IPS-11a (cell line): Measurements from ENCODE around the gene SARM1.

Experiments
- H3K4me3 ChIP-seq: one replicate; pipeline ENCODE4 v1.5.1; 2013; ENCODE audit warnings: low read depth, low read length, control low read depth

SARM1 gene

DNA sequence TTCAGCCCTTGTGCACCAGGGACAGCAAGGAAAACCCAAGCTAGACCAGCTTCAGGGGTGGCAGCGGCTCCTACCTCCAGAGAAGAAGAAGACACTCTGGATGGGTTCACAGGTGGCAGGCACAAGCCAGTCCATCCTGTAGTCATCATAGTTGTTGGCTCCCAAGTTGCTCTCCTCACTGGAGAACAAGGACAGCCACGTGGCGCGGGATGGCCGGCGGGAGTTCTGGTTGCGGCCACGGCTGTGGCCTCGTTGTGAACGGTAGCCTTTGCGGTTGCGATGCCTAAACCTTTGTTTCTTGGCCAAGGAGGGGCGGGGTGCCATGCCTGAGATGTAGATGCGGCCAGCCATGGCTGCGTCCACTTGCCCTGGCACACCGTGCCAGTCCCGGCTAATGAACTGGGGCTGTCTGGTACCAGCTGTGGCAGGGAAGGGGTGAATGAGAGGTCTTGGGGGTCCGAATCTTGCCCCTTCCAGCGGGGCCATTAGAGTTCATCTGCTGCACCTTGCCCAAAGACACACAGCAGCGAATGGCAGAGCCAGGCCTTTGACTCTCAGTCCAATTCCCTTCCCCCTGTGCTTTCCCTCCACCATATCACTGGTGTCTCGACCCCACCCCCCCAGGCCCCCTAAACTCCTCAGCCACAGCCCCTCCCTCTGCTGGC, 3.7 kb upstream of the SARM1 start:
- H3K4me3 ChIP-seq: no peak overlapping the region

DNA sequence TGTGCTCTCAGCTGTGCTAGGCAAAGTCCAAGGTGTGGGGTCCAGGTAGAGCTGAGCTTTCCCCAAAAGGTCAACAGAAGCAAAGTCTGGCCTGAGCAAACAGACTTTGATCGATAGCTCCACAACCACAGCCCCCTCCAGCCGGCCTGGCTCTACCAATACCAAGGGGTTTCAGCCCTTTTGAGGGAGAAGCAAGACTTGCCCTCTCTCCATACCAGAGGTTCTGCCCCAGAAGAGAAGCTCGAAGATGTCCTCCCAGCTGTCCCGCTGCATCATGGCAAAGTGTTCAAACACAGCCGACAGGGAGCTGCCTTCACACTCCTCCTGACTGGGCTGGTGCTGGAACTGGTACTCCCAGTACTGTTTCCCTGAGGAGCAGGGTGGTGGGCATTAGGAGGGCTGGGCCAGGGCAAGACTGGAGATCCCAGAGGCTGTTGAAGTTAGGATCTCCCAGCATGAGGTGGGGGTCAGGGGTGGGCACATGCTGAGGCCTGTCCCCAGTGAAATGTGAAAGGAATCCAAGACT, 3.1 kb upstream of the SARM1 start:
- no peak overlapping the region for H3K4me3 ChIP-seq

GRCh38 chr17:28368915-28369683, 2.4 kb upstream of the SARM1 start:
- no peak overlapping the region for H3K4me3 ChIP-seq

- no peak overlapping the region for H3K4me3 ChIP-seq
These were observed 1.8 kb upstream of the SARM1 start for GRCh38 chr17:28369684-28370034.

GRCh38 chr17:28370035-28370743, 1.3 kb upstream of the SARM1 start, which contains the start of gene VTN:
VTN (minus strand) TSS chr17:28370307; CDS start chr17:28370203, 104 bp downstream.
- no peak within 1 kb of the TSS for H3K4me3 ChIP-seq

- no peak overlapping the region for H3K4me3 ChIP-seq
These were observed 770 bp upstream of the SARM1 start for GRCh38 chr17:28370744-28371103.

- peak overlapping the region; percentile 57 for H3K4me3 ChIP-seq
These were observed 880 bp downstream of the SARM1 start for GRCh38 chr17:28372203-28372944.

GRCh38 chr17:28372945-28373274, 1.4 kb downstream of the SARM1 start:
- no peak overlapping the region for H3K4me3 ChIP-seq

DNA sequence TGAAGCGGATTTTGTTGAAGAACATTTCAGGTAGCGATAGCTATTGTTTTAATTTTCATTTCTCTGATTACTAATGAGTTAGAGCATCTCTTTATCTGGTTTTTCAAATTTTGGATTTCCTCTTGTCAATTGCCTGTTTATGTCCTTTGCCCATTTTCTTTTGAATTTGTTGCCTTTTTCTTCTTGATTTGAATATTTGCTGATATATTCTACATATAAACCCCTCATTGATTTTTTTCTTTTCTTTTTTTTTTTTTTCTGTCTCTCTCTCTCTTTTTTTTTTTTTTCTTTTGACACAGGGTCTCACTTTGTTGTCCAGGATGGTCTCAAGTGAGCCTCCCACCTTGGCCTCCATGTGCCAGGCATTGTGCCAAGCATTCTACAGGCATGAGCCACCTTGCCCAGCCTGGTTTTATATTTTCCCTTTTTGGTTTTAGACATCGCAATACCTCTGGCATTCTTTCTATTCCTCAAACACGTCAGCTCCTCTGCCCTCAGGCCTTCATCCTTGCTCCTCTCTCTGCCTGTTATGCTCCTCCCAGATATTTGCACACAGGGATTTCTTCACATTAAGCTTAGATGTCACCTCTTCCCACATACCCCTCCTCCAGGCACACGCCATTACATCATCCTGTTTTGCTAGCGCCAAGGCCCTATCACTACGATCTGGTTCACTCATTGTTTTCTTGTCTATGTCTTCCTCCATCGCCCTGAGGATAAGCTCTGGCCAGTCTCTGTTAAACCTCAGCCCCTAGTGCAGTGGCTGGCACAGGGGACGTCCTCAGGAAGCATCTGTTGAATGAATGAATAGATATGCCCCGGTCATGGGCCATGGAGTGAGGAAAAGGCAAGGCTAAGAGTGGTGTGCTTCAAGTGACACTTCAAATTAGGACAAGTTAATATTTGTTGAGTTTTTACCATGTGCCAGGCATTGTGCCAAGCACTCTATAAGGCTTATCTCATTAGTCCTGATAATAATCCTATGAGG, 8.6 kb downstream of the SARM1 start:
- no peak overlapping the region for H3K4me3 ChIP-seq

DNA sequence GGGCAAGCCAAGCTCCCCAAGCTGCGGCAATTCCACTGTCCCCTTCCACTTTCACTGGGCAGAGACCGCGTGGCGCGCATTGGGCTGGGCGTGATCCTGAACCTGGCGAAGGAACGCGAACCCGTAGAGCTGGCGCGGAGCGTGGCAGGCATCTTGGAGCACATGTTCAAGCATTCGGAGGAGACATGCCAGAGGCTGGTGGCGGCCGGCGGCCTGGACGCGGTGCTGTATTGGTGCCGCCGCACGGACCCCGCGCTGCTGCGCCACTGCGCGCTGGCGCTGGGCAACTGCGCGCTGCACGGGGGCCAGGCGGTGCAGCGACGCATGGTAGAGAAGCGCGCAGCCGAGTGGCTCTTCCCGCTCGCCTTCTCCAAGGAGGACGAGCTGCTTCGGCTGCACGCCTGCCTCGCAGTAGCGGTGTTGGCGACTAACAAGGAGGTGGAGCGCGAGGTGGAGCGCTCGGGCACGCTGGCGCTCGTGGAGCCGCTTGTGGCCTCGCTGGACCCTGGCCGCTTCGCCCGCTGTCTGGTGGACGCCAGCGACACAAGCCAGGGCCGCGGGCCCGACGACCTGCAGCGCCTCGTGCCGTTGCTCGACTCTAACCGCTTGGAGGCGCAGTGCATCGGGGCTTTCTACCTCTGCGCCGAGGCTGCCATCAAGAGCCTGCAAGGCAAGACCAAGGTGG, 9.8 kb downstream of the SARM1 start:
- H3K4me3 ChIP-seq: peak overlapping the region; percentile 27

DNA sequence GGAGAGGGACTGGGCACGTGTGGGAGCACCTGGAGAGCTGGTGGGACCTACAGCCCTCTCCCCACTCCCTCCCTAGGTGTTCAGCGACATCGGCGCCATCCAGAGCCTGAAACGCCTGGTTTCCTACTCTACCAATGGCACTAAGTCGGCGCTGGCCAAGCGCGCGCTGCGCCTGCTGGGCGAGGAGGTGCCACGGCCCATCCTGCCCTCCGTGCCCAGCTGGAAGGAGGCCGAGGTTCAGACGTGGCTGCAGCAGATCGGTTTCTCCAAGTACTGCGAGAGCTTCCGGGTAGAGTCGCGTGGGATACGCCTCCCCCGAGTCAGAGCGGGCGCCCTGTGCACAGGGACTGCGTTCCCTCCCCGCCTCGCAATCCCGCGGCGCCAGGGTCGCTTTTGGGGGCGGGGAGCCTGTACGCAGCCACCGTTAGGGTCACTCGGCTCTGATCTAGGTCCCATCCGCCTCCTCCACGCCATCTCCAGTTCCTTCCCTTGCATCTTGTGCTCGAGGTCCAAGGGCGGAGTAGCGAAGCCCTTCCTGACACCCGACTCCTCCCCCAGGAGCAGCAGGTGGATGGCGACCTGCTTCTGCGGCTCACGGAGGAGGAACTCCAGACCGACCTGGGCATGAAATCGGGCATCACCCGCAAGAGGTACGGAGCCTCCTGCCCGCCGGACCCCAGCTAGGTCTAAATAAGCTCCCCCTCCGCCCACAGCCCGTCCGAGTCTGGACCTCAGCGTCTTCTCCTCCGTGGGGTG, 13.0 kb downstream of the SARM1 start:
- peak overlapping the region; percentile 57 for H3K4me3 ChIP-seq

DNA sequence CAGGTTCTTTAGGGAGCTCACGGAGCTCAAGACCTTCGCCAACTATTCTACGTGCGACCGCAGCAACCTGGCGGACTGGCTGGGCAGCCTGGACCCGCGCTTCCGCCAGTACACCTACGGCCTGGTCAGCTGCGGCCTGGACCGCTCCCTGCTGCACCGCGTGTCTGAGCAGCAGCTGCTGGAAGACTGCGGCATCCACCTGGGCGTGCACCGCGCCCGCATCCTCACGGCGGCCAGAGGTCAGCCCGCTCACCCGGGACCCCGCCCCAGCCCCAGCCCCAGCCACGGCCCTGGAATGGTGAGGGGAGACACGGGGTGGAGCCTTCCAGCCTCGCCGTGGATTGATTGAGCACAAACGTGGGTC, 13.5 kb downstream of the SARM1 start:
- peak overlapping the region; percentile 57 for H3K4me3 ChIP-seq

- no peak overlapping the region for H3K4me3 ChIP-seq
These were observed 13.9 kb downstream of the SARM1 start for GRCh38 chr17:28385406-28385805.

DNA sequence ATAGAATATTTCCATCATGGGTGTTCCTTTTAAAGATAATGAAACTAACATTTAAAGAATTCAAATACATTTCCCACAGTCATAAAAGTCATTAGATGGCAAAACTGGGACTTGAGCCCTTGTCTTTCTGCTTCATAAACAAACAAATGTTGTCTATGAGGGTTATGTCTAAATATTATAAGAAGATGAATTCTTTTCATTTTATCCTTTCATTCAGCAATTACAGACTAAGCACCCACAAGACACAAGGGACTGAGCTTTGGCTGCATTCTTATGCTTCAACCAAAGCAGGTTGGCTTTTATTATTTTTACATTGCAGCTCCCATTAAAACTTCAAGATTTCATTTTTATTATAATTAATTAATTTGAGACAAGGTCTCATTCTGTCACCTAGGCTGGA, 14.9 kb downstream of the SARM1 start:
- H3K4me3 ChIP-seq: no peak overlapping the region

GRCh38 chr17:28388106-28388505, 16.6 kb downstream of the SARM1 start:
- no peak overlapping the region for H3K4me3 ChIP-seq

- no peak overlapping the region for H3K4me3 ChIP-seq
These were observed 18.6 kb downstream of the SARM1 start for GRCh38 chr17:28390141-28390540.

GRCh38 chr17:28390563-28390962, 19.1 kb downstream of the SARM1 start:
- H3K4me3 ChIP-seq: no peak overlapping the region

DNA sequence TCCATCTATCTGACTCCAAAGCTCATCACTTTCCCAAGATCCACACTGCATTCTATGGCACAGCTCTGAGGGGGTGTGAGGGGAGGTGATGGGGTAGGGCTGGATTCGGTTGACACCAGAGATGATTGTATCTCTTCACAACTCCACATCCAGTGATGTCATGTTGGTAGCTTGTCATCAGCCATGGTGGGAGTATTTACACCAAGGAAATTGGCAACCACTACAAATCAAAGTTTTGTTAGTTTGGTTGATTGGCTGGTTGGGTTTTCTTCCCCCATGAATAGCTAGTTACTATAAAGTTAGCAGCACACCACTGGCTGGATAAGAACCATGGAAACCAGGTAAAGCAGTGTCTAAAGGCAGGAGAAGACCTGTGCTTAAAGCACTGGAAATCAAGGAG, 19.5 kb downstream of the SARM1 start:
- H3K4me3 ChIP-seq: no peak overlapping the region

GRCh38 chr17:28391401-28391800, 19.9 kb downstream of the SARM1 start:
- H3K4me3 ChIP-seq: no peak overlapping the region
